ENCODE results near the gene SENP2. TPM values are rescaled to one million over a fixed set of nuclear protein-coding genes. Genes with fewer than 3 reads are reported as not detected.

The SENP2 gene
- total and polyA plus RNA-seq, 9 donors: 16.0 to 51.6 (median 43.5) TPM

- Histone ChIP-seq H3K9me3 (no peaks in the 10 kb centered on the region), H3K36me3 (no peaks in the 10 kb centered on the region), H3K4me3 (no peak overlapping the region), H3K27ac (no peak overlapping the region), H3K27me3 (no peaks in the 10 kb centered on the region), H3K4me1 (ENCODE audit: insufficient read depth) (no peaks in the 10 kb centered on the region)
- DNase-seq: no peak
- TF ChIP-seq POLR2A (IDR thresholded peaks at IDR 0.05): no peak
- intact Hi-C loops (cut with DNase I): no loop called here
- 43 to 63% (median 52%) methylated on average over 12 to 16 of the region's 16 CpGs for WGBS, 3 donors
Observed at GRCh38 chr3:185645596-185646381, 59.7 kb downstream of the SENP2 start.

- DNase-seq: no peak
Observed at GRCh38 chr3:185646382-185647133, 60.5 kb downstream of the SENP2 start.

GRCh38 chr3:185647134-185647879 lies 61.2 kb downstream of the SENP2 start:
- H3K27ac ChIP-seq: no peak overlapping the region
- H3K4me1 ChIP-seq (ENCODE audit: insufficient read depth): no peaks in the 10 kb centered on the region
- H3K27me3 ChIP-seq: no peaks in the 10 kb centered on the region
- no peak for DNase-seq
- no peaks in the 10 kb centered on the region for H3K36me3 ChIP-seq
- intact Hi-C loops (cut with DNase I): no loop called here
- 81 to 83% (median 82%) methylated on average over 19 of the region's 19 CpGs for WGBS, 3 donors
- no peak for TF ChIP-seq POLR2A (IDR thresholded peaks at IDR 0.05)
- TF ChIP-seq CTCF (IDR thresholded peaks at IDR 0.05): no peak
- TF ChIP-seq EP300 (IDR thresholded peaks at IDR 0.05): no peak
- no peaks in the 10 kb centered on the region for H3K9me3 ChIP-seq
- no peak overlapping the region for H3K4me3 ChIP-seq

More at GRCh38 chr3:185646382-185647133, 60.5 kb downstream of the SENP2 start:
- Histone ChIP-seq H3K36me3 (no peaks in the 10 kb centered on the region), H3K9me3 (no peaks in the 10 kb centered on the region), H3K27me3 (no peaks in the 10 kb centered on the region), H3K4me1 (ENCODE audit: insufficient read depth) (no peaks in the 10 kb centered on the region), H3K4me3 (no peak overlapping the region), H3K27ac (no peak overlapping the region)
- 81 to 86% (median 84%) methylated on average over 14 of the region's 14 CpGs for WGBS, 3 donors
- intact Hi-C loops (cut with DNase I): no loop called here
- no peak for TF ChIP-seq EP300 (IDR thresholded peaks at IDR 0.05)
- TF ChIP-seq POLR2A (IDR thresholded peaks at IDR 0.05): no peak
- no peak for TF ChIP-seq CTCF (IDR thresholded peaks at IDR 0.05)

- 95 to 96% (median 95%) methylated on average over 10 of the region's 10 CpGs for WGBS, 3 donors
- intact Hi-C loops (cut with DNase I): no loop called here
- H3K4me1 ChIP-seq (ENCODE audit: insufficient read depth): no peaks in the 10 kb centered on the region
Observed at GRCh38 chr3:185647880-185648210, 61.8 kb downstream of the SENP2 start.

More at GRCh38 chr3:185647880-185648210, 61.8 kb downstream of the SENP2 start:
- TF ChIP-seq CTCF (IDR thresholded peaks at IDR 0.05): no peak
- no peak for TF ChIP-seq EP300 (IDR thresholded peaks at IDR 0.05)
- no peak for TF ChIP-seq POLR2A (IDR thresholded peaks at IDR 0.05)
- no peak overlapping the region for H3K27ac ChIP-seq
- H3K4me3 ChIP-seq: no peak overlapping the region
- no peaks in the 10 kb centered on the region for H3K36me3 ChIP-seq
- no peaks in the 10 kb centered on the region for H3K27me3 ChIP-seq
- no peak for DNase-seq
- no peaks in the 10 kb centered on the region for H3K9me3 ChIP-seq
